ENCODE results near the gene RELB. TPM values are rescaled to one million over a fixed set of nuclear protein-coding genes. Genes with fewer than 3 reads are reported as not detected.

Gene RELB
- total and polyA plus RNA-seq, 12 donors, result 2.0 to 39.1 (median 12.0) TPM

DNA sequence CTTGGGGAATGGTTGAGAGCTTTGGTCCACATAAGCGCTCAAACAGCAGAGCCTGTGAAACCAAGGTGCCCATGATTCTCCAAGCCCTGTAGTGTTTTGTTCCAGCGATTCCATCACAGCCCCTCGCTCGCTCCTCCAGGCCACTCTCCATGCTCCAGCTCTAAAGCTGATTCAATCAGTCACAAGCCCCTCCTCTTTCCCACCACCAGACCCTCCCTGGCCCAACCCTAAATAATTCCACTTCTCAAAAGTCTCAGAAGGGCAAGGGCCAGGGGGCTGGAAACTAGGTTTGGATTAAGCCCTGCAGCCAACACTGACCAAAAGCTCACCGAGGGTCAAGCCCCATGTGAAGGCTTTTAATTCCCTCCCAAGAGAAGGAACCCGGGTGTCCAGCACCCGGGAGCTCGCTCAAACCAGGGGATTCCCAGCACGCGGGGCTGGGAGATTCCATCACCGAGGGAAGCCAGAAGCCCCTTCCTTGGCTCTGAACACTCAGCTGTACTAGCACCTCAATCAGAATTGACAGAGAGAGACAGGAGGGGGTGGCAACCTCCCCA lies 73.6 kb downstream of the RELB start:
- no peak for TF ChIP-seq CTCF (IDR thresholded peaks at IDR 0.05)
- no peak for TF ChIP-seq POLR2A (IDR thresholded peaks at IDR 0.05)
- intact Hi-C loops (cut with DNase I), result no loop called here
- H3K27ac ChIP-seq, result peak overlapping the region in 1 of 5 donors; percentile 67

GRCh38 chr19:45075301-45076028 lies 74.2 kb downstream of the RELB start:
- 36 to 50% (median 44%) methylated on average over 9 to 26 of the region's 26 CpGs for WGBS, 4 donors
- DNase-seq, result peak in 6 of 7 donors; percentile 44 to 74 (median 56)
- peak overlapping the region in 4 of 5 donors; percentile 1 to 67 (median 40) for H3K27ac ChIP-seq
- no peaks in the 10 kb centered on the region for H3K27me3 ChIP-seq
- intact Hi-C loops (cut with DNase I), result no loop called here
- no peak for TF ChIP-seq CTCF (IDR thresholded peaks at IDR 0.05)
- no peak for TF ChIP-seq POLR2A (IDR thresholded peaks at IDR 0.05)
- H3K36me3 ChIP-seq (replicated peaks in 1 of 2), result peaks cover 0 to 15% of the 10 kb centered on the region in 2 donors
- H3K9me3 ChIP-seq (replicated peaks in 1 of 3), result no peaks in the 10 kb centered on the region
- peaks cover 20 to 25% of the 10 kb centered on the region in 2 donors for H3K4me1 ChIP-seq (replicated peaks in 1 of 2)
- peak overlapping the region in 1 of 4 donors; percentile 51 for H3K4me3 ChIP-seq

More for the DNA sequence above, 73.6 kb downstream of the RELB start:
- WGBS, 4 donors, result 69 to 92% (median 81%) methylated on average over 5 to 11 of the region's 11 CpGs
- Histone ChIP-seq H3K27me3 (no peaks in the 10 kb centered on the region), H3K4me1 (replicated peaks in 1 of 2) (peaks cover 14 to 19% of the 10 kb centered on the region in 2 donors), H3K36me3 (replicated peaks in 1 of 2) (peaks cover 0 to 21% of the 10 kb centered on the region in 2 donors), H3K9me3 (replicated peaks in 1 of 3) (no peaks in the 10 kb centered on the region), H3K4me3 (peak overlapping the region in 1 of 4 donors; percentile 51)
- DNase-seq, result no peak

GRCh38 chr19:45076029-45076850 lies 75.0 kb downstream of the RELB start, which contains the start of gene ZNF296:
Gene ZNF296, minus strand, starts transcription at chr19:45076478. Its CDS starts 105 bp downstream, at chr19:45076373.
- peak within 1 kb of the TSS in 4 of 5 donors; percentile 1 to 67 (median 40) for H3K27ac ChIP-seq
- H3K9me3 ChIP-seq (replicated peaks in 1 of 3), result no peaks in the 10 kb centered on the region
- WGBS, 4 donors, result 3 to 8% (median 6%) methylated on average over 9 to 81 of the region's 81 CpGs
- peak within 1 kb of the TSS in 2 of 4 donors; percentile 34 to 51 for H3K4me3 ChIP-seq
- intact Hi-C loops (cut with DNase I), result no loop called here
- no peak for TF ChIP-seq CTCF (IDR thresholded peaks at IDR 0.05)
- TF ChIP-seq POLR2A (IDR thresholded peaks at IDR 0.05), result no peak
- peaks cover 0 to 8% of the 10 kb centered on the region in 2 donors for H3K36me3 ChIP-seq (replicated peaks in 1 of 2)
- DNase-seq, result peak; percentile 67 to 83 (median 74)
- H3K27me3 ChIP-seq, result no peaks in the 10 kb centered on the region
- peaks cover 20 to 30% of the 10 kb centered on the region in 2 donors for H3K4me1 ChIP-seq (replicated peaks in 1 of 2)

All from adrenal gland (tissue), 12 donors.